Limb (tissue), 2 donors: Measurements from ENCODE around the gene SDR39U1.
"Not testable (repeated sequence)": the region's sequence is repeated elsewhere in the genome, so short reads cannot be mapped to it uniquely, and the experiment has no call there.

Experiments
- DNase-seq, 2 donors: peaks; one replicate each; pipeline ENCODE4 v3.0.0-alpha.2; 2016; ENCODE audit errors: extremely low spot score in 2 of 2

SDR39U1 gene, protein sequence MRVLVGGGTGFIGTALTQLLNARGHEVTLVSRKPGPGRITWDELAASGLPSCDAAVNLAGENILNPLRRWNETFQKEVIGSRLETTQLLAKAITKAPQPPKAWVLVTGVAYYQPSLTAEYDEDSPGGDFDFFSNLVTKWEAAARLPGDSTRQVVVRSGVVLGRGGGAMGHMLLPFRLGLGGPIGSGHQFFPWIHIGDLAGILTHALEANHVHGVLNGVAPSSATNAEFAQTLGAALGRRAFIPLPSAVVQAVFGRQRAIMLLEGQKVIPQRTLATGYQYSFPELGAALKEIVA

DNA sequence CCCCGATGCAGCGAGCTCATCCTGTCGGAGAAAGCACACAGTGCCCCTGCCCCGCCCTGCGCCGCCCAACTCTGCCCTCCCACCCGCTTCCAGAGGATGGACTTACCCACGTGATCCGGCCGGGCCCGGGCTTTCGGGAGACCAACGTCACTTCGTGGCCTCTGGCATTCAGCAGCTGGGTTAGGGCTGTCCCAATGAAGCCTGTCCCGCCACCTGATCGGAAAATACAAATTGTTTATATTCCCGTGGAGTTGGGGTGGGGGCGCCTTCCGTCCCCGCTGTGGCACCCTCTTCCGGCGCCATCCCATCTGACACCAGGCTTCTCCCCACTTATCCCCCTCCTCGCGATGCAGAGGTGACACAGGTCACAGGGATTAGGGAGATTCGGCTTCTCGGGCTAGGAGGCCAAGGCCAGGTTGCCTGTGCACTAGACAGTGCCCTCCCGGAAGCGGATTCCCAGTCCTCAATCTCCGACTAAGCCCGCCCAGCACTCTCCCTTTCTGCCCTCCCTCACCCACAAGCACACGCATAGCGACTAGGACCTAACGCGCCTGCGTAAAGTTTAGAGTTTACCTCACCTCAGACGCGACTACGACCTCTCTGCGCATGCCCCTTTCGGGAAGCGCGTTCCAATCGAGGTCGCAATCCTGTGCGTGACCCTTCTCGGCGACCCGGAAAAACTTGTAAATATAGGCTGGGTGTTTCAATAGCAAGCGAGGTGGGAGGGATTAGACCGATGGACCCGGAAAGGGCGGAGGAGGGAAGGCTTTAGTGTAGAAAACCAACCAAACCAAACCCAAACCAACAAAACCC, at the start of gene SDR39U1:
TSS of gene SDR39U1 (minus strand) at position 537 of the 813 bp plus-strand sequence. CDS start at position 530, 7 bp downstream.
- DNase-seq: peak; percentile 95 to 100

DNA sequence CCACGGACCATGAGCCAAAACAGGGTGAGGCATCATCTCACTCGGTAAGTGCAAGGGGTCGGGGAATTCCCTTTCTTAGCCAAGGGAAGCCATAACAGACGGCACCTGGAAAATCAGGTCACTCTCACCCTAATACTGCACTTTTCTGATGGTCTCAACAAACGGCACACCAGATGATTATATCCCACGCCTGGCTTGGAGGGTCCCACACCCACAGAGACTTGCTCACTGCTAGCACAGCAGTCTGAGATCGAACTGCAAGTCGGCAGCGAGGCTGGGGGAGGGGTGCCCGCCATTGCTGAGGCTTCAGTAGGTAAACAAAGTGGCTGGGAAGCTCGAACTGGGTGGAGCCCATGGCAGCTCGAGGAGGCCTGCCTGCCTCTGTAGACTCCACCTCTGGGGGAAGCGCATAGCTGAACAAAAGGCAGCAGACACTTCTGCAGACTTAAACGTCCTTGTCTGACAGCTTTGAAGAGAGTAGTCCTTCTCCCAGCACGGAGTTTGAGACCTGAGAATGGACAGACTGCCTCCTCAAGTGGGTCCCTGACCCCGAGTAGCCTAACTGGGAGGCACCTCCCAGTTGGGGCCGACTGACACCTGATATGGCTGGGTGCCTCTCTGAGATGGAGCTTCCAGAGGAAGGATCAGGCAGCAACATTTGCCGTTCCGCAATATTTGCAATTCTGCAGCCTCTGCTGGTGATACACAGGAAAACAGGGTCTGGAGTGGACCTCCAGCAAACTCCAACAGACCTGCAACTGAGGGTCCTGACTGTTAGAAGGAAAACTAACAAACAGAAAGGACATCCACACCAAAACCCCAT, 49.2 kb upstream of the SDR39U1 start:
- not testable (repeated sequence) for DNase-seq

DNA sequence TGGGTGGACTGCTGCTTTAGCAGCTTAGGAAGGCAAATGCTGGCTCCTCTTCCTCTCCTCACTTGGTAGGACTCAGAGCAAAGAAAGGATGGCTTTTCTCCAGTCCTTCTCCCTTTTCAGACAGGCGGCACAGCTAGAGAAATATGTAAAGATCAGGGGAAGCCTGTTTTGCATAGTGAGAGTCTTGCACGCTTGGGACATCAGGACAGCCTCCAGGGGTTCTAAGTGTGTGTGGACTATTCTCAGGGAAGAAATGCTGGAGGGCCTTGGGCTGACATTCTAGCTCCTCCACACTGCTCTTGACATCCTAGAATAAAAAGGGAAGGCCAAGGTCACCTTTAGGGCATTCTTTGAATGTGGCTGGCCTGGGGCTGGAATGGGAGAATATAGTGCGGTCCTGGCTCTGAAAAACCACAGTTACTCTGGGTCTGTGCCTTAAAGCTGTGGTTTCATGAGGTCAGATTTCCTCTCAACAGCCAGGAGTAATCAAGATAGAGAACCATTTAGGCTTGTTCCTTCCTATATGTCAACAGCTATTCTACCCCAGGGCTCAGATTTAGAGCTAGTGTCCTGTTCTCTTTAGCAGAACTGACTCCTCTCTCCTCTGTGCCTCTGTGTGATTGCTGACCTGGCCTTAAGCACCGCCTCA, 41.2 kb upstream of the SDR39U1 start:
- no peak for DNase-seq

DNA sequence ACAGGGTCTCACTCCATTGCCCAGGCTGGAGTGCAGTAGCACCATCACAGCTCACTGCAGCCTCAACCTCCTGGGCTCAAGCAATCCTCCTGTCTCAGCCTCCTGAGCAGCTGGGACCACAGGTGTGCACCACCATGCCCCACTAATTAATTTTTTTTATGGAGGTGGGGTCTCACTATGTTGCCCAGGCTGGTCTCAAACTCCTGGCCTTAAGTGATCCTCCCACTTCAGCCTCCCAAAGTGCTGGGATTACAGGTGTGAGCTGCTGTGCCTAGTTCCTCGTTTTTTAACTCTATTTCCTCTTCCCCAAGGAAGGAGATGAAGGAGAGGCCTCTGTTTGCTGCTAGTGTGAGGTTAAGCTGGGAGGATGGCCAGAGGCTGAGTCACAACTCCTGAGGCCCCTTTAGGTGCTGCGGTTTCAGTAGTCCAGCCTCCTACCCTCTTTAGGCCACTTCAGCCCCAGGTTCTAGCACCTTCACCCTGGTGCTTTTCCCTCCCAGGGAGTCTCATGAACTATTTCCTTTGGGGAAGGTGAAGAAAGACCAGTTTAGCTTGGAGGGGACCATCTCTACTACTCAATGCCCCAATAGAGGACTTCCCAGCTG, 40.2 kb upstream of the SDR39U1 start:
- not testable (repeated sequence) for DNase-seq

DNA sequence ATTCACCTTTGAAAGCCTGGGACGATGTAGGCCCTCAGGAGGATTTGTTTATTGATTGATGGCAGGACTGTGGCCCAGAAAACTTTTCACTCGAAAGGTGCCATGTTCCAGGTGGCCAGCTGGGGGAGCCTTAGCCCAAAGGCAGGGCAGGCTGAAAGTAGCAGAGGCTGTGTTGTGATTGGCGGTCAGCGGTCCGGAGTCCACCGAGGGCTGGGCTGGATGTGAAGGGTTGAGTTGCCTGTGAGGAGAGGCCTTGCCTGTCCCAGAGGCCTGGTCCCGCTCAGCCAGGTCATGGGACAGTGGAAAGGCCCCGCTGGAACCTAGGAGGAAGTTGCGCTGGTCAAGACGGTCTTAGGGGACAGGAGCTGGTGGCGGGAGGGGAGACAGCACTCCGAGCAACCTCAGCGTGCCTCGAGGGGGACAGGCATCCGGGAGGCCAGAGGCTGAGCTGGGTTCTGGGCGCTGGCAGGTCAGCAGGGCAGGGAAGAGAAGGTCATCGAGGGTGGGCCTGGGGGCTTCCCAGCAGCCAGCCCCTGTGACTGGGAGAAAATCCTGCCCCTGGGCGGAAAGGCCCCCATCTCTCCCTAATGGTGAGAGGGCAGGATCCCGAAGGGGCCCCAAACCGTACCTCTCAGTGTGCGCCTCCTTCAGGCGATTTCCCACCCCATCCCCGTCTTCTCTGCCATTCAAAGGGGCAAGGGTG, 39.2 kb upstream of the SDR39U1 start:
- no peak for DNase-seq

DNA sequence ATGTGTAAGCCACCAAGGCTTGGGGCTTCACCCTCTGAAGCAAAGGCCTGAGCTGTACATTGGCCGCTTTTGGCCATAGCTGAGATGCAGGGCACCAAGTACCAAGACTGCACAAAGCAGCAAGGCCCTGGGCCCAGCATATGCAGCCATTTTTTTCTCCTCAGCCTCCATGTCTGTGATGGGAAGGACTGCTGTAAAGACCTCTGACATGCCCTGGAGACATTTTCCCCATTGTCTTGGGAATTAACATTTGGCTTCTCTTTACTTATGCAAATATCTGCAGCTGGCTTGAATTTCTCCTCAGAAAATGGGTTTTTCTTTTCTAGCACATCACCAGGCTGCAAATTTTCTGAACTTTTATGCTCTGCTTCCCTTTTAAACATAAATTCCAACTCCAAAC, 37.4 kb upstream of the SDR39U1 start:
- DNase-seq: not testable (repeated sequence)

DNA sequence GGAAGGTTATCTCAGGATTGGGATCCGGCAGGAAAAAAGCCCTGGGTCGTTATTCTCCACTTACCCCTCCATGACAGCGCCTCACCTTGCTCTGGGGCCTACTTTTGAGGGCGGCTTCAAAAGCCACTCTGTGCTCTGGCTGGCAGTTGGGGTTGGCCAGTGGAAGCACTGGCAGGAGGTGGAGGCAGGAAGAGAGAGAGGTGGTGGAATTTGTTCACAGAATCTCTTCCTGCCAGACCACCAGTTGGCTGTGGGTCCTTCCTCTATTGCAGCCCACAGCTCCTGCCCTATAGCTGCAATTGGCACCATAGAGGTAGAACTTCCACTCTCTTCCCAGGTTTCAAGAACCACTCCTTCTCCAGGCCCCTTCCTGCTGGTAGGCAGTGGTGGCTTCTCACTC, 32.7 kb upstream of the SDR39U1 start:
- DNase-seq: no peak

DNA sequence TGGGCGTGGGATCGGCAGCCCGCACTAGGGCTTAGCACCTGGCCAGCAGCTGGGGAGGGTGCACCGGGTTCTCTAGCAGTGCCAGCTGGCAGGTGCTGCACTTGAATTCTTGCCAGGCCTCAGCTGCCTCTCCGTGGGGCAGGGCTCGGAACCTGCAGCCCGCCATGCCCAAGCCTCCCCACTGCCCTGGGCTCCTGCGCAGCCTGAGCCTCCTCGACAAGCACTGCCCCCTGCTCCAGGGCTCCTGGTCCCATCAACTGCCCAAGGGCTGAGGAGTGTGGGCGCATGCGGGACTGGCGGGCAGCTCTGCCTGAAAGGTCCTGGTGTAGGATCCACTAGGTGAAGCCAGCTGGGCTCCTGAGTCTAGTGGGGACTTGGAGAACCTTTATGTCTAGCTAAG, 30.6 kb upstream of the SDR39U1 start:
- no peak for DNase-seq

DNA sequence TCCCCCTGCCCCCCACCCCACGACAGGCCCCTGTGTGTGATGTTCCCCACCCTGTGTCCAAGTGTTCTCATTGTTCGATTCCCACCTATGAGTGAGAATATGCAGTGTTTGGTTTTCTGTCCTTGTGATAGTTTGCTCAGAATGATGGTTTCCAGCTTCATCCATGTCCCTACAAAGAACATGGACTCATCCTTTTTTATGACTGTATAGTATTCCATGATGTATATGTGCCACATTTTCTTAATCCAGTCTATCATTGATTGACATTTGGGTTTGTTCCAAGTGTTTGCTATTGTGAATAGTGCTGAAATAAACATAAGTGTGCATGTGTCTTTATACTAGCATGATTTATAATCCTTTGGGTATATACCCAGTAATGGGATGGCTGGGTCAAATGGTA, 27.9 kb upstream of the SDR39U1 start:
- DNase-seq: not testable (repeated sequence)

DNA sequence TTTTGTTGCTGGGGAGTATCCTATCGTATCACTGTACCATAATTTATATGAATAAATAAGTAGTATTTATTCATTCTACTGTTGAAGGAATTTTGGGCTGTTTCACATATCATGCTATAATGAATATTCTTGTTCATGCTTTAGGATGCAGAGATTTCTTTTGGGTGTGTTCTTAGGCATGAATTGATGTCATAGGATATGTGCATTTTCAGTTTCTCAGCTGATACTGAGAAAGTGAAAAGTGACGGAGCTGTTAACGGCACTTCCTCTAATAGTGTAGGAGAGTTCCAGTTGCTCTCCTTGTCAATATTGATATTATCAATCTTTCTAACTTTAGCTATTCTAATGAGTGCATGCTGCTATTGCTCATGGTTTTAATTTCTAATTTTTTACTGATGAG, 23.2 kb upstream of the SDR39U1 start:
- no peak for DNase-seq

DNA sequence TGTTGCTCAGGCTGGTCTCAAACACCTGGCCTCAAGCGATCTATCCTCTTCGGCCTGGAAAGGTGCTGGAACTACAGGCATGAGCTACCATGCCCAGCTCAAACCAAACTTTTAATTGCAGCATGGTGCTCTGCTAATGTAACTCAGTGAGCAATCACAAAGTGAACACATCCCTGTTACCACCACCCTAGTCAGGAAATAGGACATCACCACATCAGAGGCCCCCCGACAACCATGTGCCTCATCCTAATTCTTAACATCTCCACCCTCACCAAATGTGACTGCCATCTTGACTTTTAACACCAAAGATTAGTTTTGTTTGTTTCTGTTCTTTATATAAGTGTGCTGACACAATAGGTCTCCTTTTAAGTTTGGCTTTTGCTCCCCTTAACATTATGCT, 22.8 kb upstream of the SDR39U1 start:
- DNase-seq: no peak

DNA sequence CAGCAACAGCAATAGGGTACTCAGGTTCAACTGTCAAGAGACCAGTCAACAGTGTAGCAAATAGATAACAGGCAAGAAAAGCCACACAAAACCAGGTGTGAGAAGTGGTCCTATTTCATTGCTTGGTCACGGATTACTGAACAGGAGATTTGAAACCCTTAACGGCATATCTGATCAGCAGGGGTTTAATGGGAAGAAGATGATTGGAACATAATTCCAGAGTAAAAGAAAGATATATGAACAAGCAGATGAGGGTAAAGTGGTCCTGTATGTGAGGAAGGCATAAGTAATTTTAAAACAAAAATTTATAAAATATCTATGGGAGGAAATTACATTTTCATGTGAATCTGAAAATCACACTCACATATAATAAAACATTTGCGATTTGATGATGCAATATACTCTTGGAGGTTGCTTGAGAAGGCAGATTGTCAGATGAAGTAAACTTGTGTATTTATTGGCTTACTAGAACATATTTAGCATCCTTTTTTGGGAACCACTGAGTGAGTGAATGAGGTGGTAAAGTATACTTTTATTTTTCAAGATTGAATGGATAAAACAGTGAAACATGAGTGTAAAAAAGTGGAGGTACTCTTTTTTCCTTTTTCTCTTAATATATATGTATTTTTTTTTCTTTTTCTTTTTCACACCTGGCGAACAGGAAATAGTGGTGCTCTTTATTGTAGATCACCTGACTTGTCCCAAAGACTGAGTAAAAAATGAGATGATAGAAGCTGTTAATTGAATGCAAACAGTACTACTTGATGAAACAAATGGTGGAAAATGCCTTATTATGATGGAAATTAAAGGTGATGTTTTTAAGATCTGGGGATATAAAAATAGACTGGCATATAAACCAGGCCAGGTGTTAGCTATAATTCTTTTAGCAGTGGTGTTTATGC, 21.6 kb upstream of the SDR39U1 start:
- no peak for DNase-seq

DNA sequence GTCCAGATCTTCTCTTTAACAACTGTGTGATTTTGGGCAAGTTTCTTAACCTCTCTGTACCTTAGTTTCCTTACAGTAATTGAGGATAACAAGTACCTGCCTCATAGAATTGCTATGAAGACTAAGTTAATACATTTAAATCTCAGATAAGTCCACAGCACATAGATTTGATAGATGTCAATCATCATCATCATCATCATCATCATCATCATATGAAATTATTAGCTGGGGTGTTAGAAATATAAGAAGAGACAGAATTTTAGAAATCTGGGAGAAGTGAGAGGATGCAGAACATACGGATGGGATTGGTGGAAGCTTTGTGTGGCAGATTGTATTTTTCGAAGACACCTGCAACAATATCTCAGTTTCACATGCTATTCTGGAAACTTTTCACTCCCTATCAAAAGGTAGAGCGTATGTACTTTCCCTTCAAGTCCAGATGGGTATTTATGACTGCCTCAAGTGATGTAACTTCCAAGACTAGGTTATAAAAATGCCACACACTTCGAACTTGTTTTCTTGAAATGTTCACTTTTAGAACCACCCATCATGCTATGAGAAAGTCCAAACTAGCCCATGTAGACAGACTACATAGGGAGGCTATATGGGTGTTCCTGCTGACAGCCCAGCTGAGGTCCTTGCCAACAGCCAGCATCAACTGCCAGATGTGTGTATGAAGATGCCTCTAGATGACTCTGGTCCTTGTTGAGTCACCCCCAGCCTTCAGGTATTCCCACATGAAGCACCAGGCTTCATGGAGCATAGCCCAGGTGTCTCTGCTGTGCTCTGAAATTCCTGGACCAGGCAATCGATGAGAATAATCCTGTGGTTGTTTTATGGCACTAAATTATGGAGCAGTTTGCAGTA, 20.7 kb upstream of the SDR39U1 start:
- no peak for DNase-seq

DNA sequence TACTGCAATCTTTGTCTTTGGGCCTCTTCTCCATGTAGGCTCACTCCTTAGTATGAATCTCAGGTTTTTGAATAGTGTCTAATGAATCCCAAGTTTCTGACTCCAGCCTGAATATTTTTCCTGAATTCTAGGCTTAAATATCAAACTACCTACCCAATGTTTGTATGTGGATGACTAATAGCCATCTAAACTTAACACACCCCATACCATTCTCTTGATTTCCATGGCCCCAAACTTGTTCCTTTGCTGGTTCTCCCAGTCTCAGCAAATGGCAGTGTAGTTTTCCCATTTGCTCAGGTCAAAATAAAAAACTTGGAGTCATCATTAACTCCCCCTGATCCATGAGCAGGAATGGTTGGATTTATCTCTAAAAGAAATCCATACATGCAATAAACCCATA, 18.8 kb upstream of the SDR39U1 start:
- DNase-seq: no peak

DNA sequence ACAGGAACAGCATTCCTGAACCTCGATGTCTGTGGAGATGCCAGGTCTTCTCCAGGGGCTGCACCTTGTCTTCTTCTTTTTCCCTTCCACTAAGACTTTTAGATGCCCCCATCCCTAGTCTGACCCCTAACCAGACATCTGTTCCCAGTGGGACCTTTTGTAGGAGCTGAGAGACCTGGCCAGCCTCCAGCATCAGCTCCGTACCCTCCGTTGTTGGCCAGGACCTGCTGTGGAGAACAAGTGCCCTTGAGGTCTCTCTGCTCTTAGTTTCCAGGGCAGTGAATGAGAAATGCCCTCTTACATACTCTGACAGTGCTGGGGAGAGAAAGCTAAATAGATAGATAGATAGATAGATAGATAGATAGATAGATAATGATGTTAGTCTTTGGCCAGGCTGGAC, 16.8 kb upstream of the SDR39U1 start:
- DNase-seq: no peak

DNA sequence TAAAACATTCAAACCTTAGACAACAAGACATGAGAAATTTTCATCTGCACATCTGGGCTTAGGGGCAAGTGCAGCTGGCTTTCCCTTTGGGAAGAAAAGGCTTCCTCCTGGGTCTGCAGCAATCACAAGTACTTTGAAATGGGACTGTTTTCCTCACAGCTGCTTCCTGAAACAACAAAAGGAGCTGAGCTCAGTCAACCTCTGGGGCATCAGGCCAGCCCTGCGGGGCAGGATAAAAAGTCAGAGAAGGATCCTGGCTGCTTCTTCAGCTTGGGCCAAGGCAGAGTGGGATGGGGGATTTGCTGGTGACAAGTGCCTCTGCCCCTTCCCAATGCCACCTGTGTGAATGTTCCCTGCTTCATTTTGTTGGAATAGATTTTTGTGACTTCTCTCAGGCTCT, 16.2 kb upstream of the SDR39U1 start:
- DNase-seq: no peak

DNA sequence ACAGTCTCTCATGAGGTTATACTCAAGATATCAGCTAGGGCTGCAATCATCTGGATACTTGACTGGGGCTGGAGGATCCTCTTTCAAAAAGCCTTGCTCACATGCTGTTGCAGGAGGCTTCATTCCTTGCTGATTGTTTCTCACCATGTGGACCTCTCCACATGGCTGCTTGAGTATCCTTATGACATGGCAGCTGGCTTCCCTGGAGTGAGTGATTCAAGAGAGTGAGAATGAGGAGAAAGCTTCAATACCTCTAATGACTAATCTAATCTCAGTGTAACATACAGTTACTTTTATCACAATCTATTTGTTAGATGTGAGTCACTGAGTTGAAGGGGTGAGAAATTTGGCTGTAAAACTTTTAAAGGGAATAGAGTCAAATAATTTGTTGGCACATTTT, 14.4 kb upstream of the SDR39U1 start:
- DNase-seq: no peak

DNA sequence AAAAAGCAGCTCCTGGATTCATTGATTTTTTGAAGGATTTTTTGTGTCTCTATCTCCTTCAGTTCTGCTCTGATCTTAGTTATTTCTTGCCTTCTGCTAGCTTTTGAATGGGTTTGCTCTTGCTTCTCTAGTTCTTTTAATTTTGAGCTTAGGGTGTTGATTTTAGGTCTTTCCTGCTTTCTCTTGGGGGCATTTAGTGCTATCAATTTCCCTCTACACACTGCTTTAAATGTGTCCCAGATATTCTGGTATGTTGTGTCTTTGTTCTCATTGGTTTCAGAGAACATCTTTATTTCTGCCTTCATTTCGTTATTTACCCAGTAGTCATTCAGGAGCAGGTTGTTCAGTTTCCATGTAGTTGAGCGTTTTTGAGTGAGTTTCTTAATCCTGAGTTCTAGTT, 8.3 kb upstream of the SDR39U1 start:
- not testable (repeated sequence) for DNase-seq
